Measurements from ENCODE around the gene ZNF440. TPM values are rescaled to one million over a fixed set of nuclear protein-coding genes. Genes with fewer than 3 reads are reported as not detected.

Gene ZNF440
- total RNA-seq, 1 donor from 2014 or later: 21.6 TPM

- Mint-ChIP-seq H3K27ac (no peak overlapping the region), H3K36me3 (no peaks in the 10 kb centered on the region), H3K4me3 (no peak overlapping the region), H3K9me3 (peaks cover 31% of the 10 kb centered on the region), H3K4me1 (peaks cover 10% of the 10 kb centered on the region), H3K27me3 (ENCODE audit: low read depth) (peaks cover 34% of the 10 kb centered on the region)
- no peak for TF ChIP-seq CTCF (IDR thresholded peaks at IDR 0.05; ENCODE audit: unreplicated experiment)
- DNase-seq (ENCODE audit: low spot score in 2 of 2, unreplicated experiment in 2 of 2): no peak
Observed at GRCh38 chr19:11792942-11793341, 21.1 kb upstream of the ZNF440 start.

GRCh38 chr19:11797491-11797890 is 16.6 kb upstream of the ZNF440 start:
- H3K4me3 Mint-ChIP-seq: peak overlapping the region; percentile 92
- peak; percentile 61 to 78 for DNase-seq (ENCODE audit: low spot score in 2 of 2, unreplicated experiment in 2 of 2)
- H3K27ac Mint-ChIP-seq: peak overlapping the region; percentile 97
- H3K9me3 Mint-ChIP-seq: peaks cover 3% of the 10 kb centered on the region
- H3K4me1 Mint-ChIP-seq: peaks cover 17% of the 10 kb centered on the region
- H3K27me3 Mint-ChIP-seq (ENCODE audit: low read depth): peaks cover 28% of the 10 kb centered on the region
- TF ChIP-seq CTCF (IDR thresholded peaks at IDR 0.05; ENCODE audit: unreplicated experiment): peak; percentile 82
- peaks cover 4% of the 10 kb centered on the region for H3K36me3 Mint-ChIP-seq

- peak; percentile 30 for TF ChIP-seq CTCF (IDR thresholded peaks at IDR 0.05; ENCODE audit: unreplicated experiment)
- peak; percentile 80 to 88 for DNase-seq (ENCODE audit: low spot score in 2 of 2, unreplicated experiment in 2 of 2)
- peaks cover 11% of the 10 kb centered on the region for H3K9me3 Mint-ChIP-seq
- peak within 1 kb of the TSS; percentile 92 for H3K4me3 Mint-ChIP-seq
- peaks cover 17% of the 10 kb centered on the region for H3K4me1 Mint-ChIP-seq
- peaks cover 22% of the 10 kb centered on the region for H3K27me3 Mint-ChIP-seq (ENCODE audit: low read depth)
- H3K36me3 Mint-ChIP-seq: peaks cover 9% of the 10 kb centered on the region
- H3K27ac Mint-ChIP-seq: peak within 1 kb of the TSS; percentile 97
Observed at GRCh38 chr19:11798391-11799330, 15.4 kb upstream of the ZNF440 start, which contains the start of gene ZNF491. ZNF491 (plus strand) TSS chr19:11798523; CDS start chr19:11805954, 7,431 bp downstream.

GRCh38 chr19:11806354-11807098 is 7.5 kb upstream of the ZNF440 start:
- Mint-ChIP-seq H3K27me3 (ENCODE audit: low read depth) (no peaks in the 10 kb centered on the region), H3K4me1 (no peaks in the 10 kb centered on the region), H3K27ac (no peak overlapping the region), H3K4me3 (no peak overlapping the region), H3K9me3 (peaks cover 49% of the 10 kb centered on the region), H3K36me3 (peaks cover 58% of the 10 kb centered on the region)
- DNase-seq (ENCODE audit: low spot score in 2 of 2, unreplicated experiment in 2 of 2): no peak
- TF ChIP-seq CTCF (IDR thresholded peaks at IDR 0.05; ENCODE audit: unreplicated experiment): no peak

GRCh38 chr19:11807099-11807380 is 7.0 kb upstream of the ZNF440 start:
- Mint-ChIP-seq H3K27me3 (ENCODE audit: low read depth) (no peaks in the 10 kb centered on the region), H3K27ac (no peak overlapping the region), H3K9me3 (peaks cover 49% of the 10 kb centered on the region), H3K36me3 (peaks cover 58% of the 10 kb centered on the region), H3K4me1 (no peaks in the 10 kb centered on the region), H3K4me3 (no peak overlapping the region)
- no peak for DNase-seq (ENCODE audit: low spot score in 2 of 2, unreplicated experiment in 2 of 2)
- no peak for TF ChIP-seq CTCF (IDR thresholded peaks at IDR 0.05; ENCODE audit: unreplicated experiment)

Data from mesothelial cell of epicardium (in vitro differentiated cells).